ENCODE data around the gene PKP2. TPM values are rescaled to one million over a fixed set of nuclear protein-coding genes. Genes with fewer than 3 reads are reported as not detected.

PKP2 gene
- total and polyA plus RNA-seq, 11 donors, result 111 to 576 (median 368) TPM

DNA sequence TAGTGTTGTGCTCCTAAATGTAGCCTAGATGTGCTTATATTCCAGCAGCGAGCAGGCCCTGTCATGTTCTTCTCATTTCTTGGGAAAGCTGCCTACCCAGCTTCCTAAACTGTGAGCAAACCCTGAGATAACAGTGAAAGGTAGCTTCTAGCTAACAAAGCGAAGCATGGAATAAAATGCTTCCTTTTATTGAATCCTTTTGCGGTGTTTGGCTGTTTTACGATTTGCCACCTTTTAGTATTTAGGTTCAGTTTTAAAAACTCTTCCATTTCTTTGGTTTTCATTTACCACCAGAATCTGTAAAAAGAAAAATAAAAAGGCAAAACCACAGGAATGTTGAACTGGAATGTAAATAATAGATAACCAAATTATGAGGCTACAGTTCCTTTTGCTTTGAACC, 5.0 kb upstream of the PKP2 start:
- intact Hi-C loops (cut with DNase I), result no loop called here
- H3K4me1 ChIP-seq, result peaks cover 0 to 8% (median 0%) of the 10 kb centered on the region in 12 donors
- H3K9me3 ChIP-seq, result no peaks in the 10 kb centered on the region
- WGBS, 4 donors, result 73 to 81% (median 78%) methylated on average over 4 of the region's 4 CpGs
- H3K4me3 ChIP-seq, result no peak overlapping the region
- no peak for ATAC-seq
- H3K27ac ChIP-seq, result no peak overlapping the region
- DNase-seq, result no peak
- no peak for TF ChIP-seq POLR2A (IDR thresholded peaks at IDR 0.05)
- TF ChIP-seq, protein P1, sequence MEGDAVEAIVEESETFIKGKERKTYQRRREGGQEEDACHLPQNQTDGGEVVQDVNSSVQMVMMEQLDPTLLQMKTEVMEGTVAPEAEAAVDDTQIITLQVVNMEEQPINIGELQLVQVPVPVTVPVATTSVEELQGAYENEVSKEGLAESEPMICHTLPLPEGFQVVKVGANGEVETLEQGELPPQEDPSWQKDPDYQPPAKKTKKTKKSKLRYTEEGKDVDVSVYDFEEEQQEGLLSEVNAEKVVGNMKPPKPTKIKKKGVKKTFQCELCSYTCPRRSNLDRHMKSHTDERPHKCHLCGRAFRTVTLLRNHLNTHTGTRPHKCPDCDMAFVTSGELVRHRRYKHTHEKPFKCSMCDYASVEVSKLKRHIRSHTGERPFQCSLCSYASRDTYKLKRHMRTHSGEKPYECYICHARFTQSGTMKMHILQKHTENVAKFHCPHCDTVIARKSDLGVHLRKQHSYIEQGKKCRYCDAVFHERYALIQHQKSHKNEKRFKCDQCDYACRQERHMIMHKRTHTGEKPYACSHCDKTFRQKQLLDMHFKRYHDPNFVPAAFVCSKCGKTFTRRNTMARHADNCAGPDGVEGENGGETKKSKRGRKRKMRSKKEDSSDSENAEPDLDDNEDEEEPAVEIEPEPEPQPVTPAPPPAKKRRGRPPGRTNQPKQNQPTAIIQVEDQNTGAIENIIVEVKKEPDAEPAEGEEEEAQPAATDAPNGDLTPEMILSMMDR (IDR thresholded peaks at IDR 0.05), result no peak
- no peaks in the 10 kb centered on the region for H3K36me3 ChIP-seq
- peaks cover 0 to under 1% (median 0%) of the 10 kb centered on the region in 9 donors for H3K27me3 ChIP-seq

- no peak for TF ChIP-seq POLR2A (IDR thresholded peaks at IDR 0.05)
- TF ChIP-seq, protein P1 (IDR thresholded peaks at IDR 0.05), result no peak
- no peak overlapping the region for H3K27ac ChIP-seq
- no peaks in the 10 kb centered on the region for H3K36me3 ChIP-seq
- H3K27me3 ChIP-seq, result peaks cover 0 to 26% (median 5%) of the 10 kb centered on the region in 9 donors
- H3K4me3 ChIP-seq, result no peak overlapping the region
- DNase-seq, result no peak
- ATAC-seq, result no peak
- H3K4me1 ChIP-seq, result peaks cover 0 to 23% (median 3%) of the 10 kb centered on the region in 12 donors
- WGBS, 4 donors, result 81 to 88% (median 86%) methylated on average over 10 of the region's 10 CpGs
- intact Hi-C loops (cut with DNase I), result loop anchor here in 2 of 10 donors (10.0 kb wide), 2 partner anchors 93 to 113 kb away; no protein-coding TSS in a partner anchor
- H3K9me3 ChIP-seq, result no peaks in the 10 kb centered on the region
These were observed 1.4 kb upstream of the PKP2 start for GRCh38 chr12:32897687-32898573.

DNA sequence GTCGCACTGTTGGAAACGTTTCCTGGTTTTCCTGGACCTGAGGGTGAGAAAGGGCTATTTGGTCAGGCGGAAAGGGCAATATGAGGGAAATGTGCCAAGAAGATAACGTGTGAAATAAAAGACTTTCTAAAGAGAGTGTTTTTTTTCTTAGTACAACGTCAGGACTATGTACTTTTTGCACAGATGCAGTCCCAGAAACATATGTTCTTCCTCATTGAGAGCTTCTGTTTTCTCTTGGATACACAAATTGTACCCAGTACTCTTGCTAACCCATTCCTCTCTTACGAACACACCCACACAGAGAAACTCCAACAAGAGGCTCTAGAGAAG, 669 bp upstream of the PKP2 start:
- H3K27ac ChIP-seq, result peak overlapping the region in 9 of 12 donors; percentile 23 to 88 (median 61)
- DNase-seq (no peak), ATAC-seq (no peak)
- peak overlapping the region in 11 of 12 donors; percentile 55 to 96 (median 68) for H3K4me3 ChIP-seq
- intact Hi-C loops (cut with DNase I), result loop anchor here in 2 of 10 donors (10.0 kb wide), 2 partner anchors 92 to 112 kb away; no protein-coding TSS in a partner anchor
- H3K27me3 ChIP-seq, result peaks cover 0 to 26% (median 5%) of the 10 kb centered on the region in 9 donors
- TF ChIP-seq, protein P1 (IDR thresholded peaks at IDR 0.05), result no peak
- TF ChIP-seq POLR2A (IDR thresholded peaks at IDR 0.05), result no peak
- H3K4me1 ChIP-seq, result peaks cover 0 to 23% (median 3%) of the 10 kb centered on the region in 12 donors
- H3K9me3 ChIP-seq, result no peaks in the 10 kb centered on the region
- H3K36me3 ChIP-seq, result no peaks in the 10 kb centered on the region
- 3 to 7% (median 6%) methylated on average over 6 of the region's 6 CpGs for WGBS, 4 donors
